Germinal center (tissue), 1 donor: ENCODE results near the gene STX10.
"Not testable (repeated sequence)": the region's sequence is repeated elsewhere in the genome, so short reads cannot be mapped to it uniquely, and the experiment has no call there.

Experiments
- DNase-seq: peaks from one replicate; pipeline ENCODE4 v3.0.0; 2012; ENCODE audit warnings: mixed read lengths, low spot score

Gene STX10

GRCh38 chr19:13164343-13165161 lies 14.4 kb upstream of the STX10 start:
- no peak for DNase-seq

GRCh38 chr19:13163609-13164342 lies 13.6 kb upstream of the STX10 start:
- DNase-seq: peak; percentile 45

- DNase-seq: peak; percentile 80
These were observed 12.8 kb upstream of the STX10 start for GRCh38 chr19:13162724-13163608.

- no peak for DNase-seq
These were observed 10.4 kb upstream of the STX10 start for GRCh38 chr19:13160557-13160956.

GRCh38 chr19:13159713-13160112 lies 9.5 kb upstream of the STX10 start:
- no peak for DNase-seq

GRCh38 chr19:13155472-13156359 lies 5.5 kb upstream of the STX10 start:
- peak; percentile 79 for DNase-seq

- peak; percentile 72 for DNase-seq
These were observed 4.8 kb upstream of the STX10 start for GRCh38 chr19:13154911-13155471.

GRCh38 chr19:13154241-13154778 lies 4.1 kb upstream of the STX10 start:
- peak; percentile 34 for DNase-seq

- peak; percentile 30 for DNase-seq
These were observed 3.5 kb upstream of the STX10 start for GRCh38 chr19:13153569-13154240.

GRCh38 chr19:13152974-13153568 lies 2.9 kb upstream of the STX10 start:
- peak; percentile 90 for DNase-seq

- no peak for DNase-seq
These were observed 2.3 kb upstream of the STX10 start for GRCh38 chr19:13152356-13152973.

- DNase-seq: peak; percentile 94
These were observed 1.6 kb upstream of the STX10 start for GRCh38 chr19:13151605-13152355.

- DNase-seq: peak; percentile 23
These were observed 893 bp upstream of the STX10 start for GRCh38 chr19:13150931-13151604.

GRCh38 chr19:13149628-13150186 lies 468 bp downstream of the STX10 start:
- no peak for DNase-seq

GRCh38 chr19:13149173-13149627 lies 975 bp downstream of the STX10 start:
- not testable (repeated sequence) for DNase-seq

- DNase-seq: no peak
These were observed 3.2 kb downstream of the STX10 start for GRCh38 chr19:13146763-13147563.
